ENCODE results near the gene MAPK8.

DNA sequence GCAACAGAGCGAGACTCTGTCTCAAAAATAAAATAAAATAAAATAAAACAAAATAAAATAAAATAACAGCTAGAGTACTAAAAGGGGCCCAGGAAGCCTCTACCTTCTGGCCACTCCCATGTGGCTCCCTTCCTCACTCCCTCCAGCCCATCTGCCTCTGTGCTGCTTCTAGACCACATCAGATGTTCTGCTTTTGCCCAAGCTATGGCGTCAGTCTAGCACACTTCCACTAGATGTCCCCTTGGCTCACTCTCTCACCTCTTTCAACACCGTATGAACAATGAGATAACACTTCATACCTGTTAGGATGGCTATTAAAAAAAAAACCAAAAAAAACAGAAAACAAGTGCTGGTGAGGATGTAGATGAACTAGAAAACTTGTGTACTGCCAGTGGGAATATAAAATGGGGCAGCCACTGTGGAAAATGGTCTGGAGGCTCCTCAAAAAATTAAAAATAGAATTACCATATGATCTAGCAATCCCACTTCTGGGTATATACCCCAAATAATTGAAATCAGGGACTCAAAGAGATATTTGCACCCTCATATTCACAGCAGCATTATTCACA is 166.1 kb downstream of the MAPK8 start:
- TF ChIP-seq, protein P1, sequence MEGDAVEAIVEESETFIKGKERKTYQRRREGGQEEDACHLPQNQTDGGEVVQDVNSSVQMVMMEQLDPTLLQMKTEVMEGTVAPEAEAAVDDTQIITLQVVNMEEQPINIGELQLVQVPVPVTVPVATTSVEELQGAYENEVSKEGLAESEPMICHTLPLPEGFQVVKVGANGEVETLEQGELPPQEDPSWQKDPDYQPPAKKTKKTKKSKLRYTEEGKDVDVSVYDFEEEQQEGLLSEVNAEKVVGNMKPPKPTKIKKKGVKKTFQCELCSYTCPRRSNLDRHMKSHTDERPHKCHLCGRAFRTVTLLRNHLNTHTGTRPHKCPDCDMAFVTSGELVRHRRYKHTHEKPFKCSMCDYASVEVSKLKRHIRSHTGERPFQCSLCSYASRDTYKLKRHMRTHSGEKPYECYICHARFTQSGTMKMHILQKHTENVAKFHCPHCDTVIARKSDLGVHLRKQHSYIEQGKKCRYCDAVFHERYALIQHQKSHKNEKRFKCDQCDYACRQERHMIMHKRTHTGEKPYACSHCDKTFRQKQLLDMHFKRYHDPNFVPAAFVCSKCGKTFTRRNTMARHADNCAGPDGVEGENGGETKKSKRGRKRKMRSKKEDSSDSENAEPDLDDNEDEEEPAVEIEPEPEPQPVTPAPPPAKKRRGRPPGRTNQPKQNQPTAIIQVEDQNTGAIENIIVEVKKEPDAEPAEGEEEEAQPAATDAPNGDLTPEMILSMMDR (IDR thresholded peaks at IDR 0.05), result no peak
- TF ChIP-seq ZFX (IDR thresholded peaks at IDR 0.05; ENCODE audit: borderline replicate concordance), result no peak

Measured in 22Rv1 (cell line).